HepG2 (cell line): ENCODE data around the gene CDC14B. TPM values are rescaled to one million over a fixed set of nuclear protein-coding genes. Genes with fewer than 3 reads are reported as not detected.

Experiments
- ADNP ChIP-seq: sonication (generic); formaldehyde crosslinking; IDR thresholded peaks from 2 replicates; pipeline ENCODE4 v1.4.0; 2020; ENCODE audit warnings: missing genetic modification reagents
- CBX1 ChIP-seq: IDR thresholded peaks from one replicate; pipeline ENCODE4 v1.6.1; 2016; ENCODE audit warnings: antibody characterized with exemption, low read depth
- DNMT3B ChIP-seq: conservative IDR thresholded peaks from 2 replicates; pipeline ENCODE4 v1.6.1; 2016; ENCODE audit warnings: missing biosample characterization, control low read depth
- FOSL1 ChIP-seq: sonication (generic); formaldehyde crosslinking; IDR thresholded peaks from 2 replicates; pipeline ENCODE4 v1.9.0; 2021; ENCODE audit warnings: missing genetic modification reagents, borderline replicate concordance
- FOSL2 ChIP-seq: sonication (generic); formaldehyde crosslinking; IDR thresholded peaks from 2 replicates; pipeline ENCODE4 v1.4.0; 2020; ENCODE audit warnings: missing genetic modification reagents
- GABPB1 ChIP-seq: IDR thresholded peaks from 2 replicates; pipeline ENCODE4 v1.6.1; 2016; ENCODE audit warnings: mild to moderate bottlenecking, missing genetic modification reagents, moderate library complexity, missing compliant biosample characterization
- HDAC1 ChIP-seq: sonication (generic); formaldehyde crosslinking; IDR thresholded peaks from 2 replicates; pipeline ENCODE4 v1.5.1; 2020; ENCODE audit warnings: mild to moderate bottlenecking, missing genetic modification reagents
- HNRNPK ChIP-seq: fragments of 200-400 bp; formaldehyde crosslinking; IDR thresholded peaks from 2 replicates; pipeline ENCODE4 v1.6.1; 2018; ENCODE audit warnings: low read length, low read depth, moderate library complexity, mild to moderate bottlenecking; ENCODE audit not compliant: poor library complexity, severe bottlenecking
- KMT2B ChIP-seq: IDR thresholded peaks from 2 replicates; pipeline ENCODE4 v1.6.1; 2016; ENCODE audit warnings: missing genetic modification reagents, missing compliant biosample characterization
- MAFF ChIP-seq: IDR thresholded peaks from 2 replicates; pipeline ENCODE4 v1.6.1; 2011; ENCODE audit warnings: low read depth, low read length, improper control_type of control experiment
- MEF2D ChIP-seq: sonication (generic); formaldehyde crosslinking; IDR thresholded peaks from 2 replicates; pipeline ENCODE4 v1.5.1; 2020; ENCODE audit warnings: mild to moderate bottlenecking, missing genetic modification reagents
- NFRKB ChIP-seq: fragments of 450-650 bp; IDR thresholded peaks from 2 replicates; pipeline ENCODE4 v1.6.1; 2017
- PITX1 ChIP-seq: sonication (generic); formaldehyde crosslinking; IDR thresholded peaks from 2 replicates; pipeline ENCODE4 v1.5.1; 2020; ENCODE audit warnings: mild to moderate bottlenecking, missing genetic modification reagents
- PRMT3 ChIP-seq: sonication (generic); formaldehyde crosslinking; IDR thresholded peaks from 2 replicates; pipeline ENCODE4 v1.8.1; 2022; ENCODE audit warnings: low read depth, mild to moderate bottlenecking, moderate library complexity, missing genetic modification reagents, borderline replicate concordance
- XBP1 ChIP-seq: sonication (generic); formaldehyde crosslinking; IDR thresholded peaks from 2 replicates; pipeline ENCODE4 v1.5.0; 2020; ENCODE audit warnings: missing genetic modification reagents
- ZBED4 ChIP-seq: sonication (generic); formaldehyde crosslinking; IDR thresholded peaks from 2 replicates; pipeline ENCODE4 v1.4.0; 2020; ENCODE audit warnings: missing genetic modification reagents, borderline replicate concordance
- ZNF207 ChIP-seq: fragments of 450-650 bp; IDR thresholded peaks from 2 replicates; pipeline ENCODE4 v1.6.1; 2016; ENCODE audit warnings: antibody characterized with exemption, borderline replicate concordance
- ZNF253 ChIP-seq: sonication (generic); formaldehyde crosslinking; IDR thresholded peaks from 2 replicates; pipeline ENCODE4 v1.8.0; 2022; ENCODE audit warnings: mild to moderate bottlenecking, missing genetic modification reagents, borderline replicate concordance
- ZNF382 ChIP-seq: sonication (generic); formaldehyde crosslinking; IDR thresholded peaks from 2 replicates; pipeline ENCODE4 v1.5.0; 2020; ENCODE audit warnings: missing genetic modification reagents, mild to moderate bottlenecking, borderline replicate concordance
- polyA plus RNA-seq, 8 experiments: library from polyadenylated mRNA; depleted of rRNA in 3 of 8; stranded (reverse) in 7 of 8; unstranded in 1 of 8; fragments of >200 nt; fragmentation: Illumina TruSeq in 4 of 8; extraction: Trizol in 4 of 8; gene quantifications; 2 replicates each; pipeline versions ENCODE4 v1.2.1 to v1.2.3, GENCODE V29; 2011 to 2016; ENCODE audit warnings: low read depth in 4 of 8, missing spikeins in 1 of 8, mixed read lengths in 1 of 8; ENCODE audit not compliant: insufficient read depth in 1 of 8
- total RNA-seq, 5 experiments: library from RNA; depleted of rRNA; stranded (reverse); fragments of >200 nt; fragmentation: Illumina TruSeq; extraction: Trizol; gene quantifications; 2 replicates each; pipeline ENCODE4 v1.2.3, GENCODE V29; 2016; ENCODE audit warnings: low read depth in 1 of 5
- TF ChIP-seq, protein P1 (sequence below): sonication (generic); formaldehyde crosslinking; IDR thresholded peaks from 2 replicates; pipeline ENCODE4 v1.4.0; 2020; ENCODE audit warnings: missing genetic modification reagents, mild to moderate bottlenecking, borderline replicate concordance
- TF ChIP-seq, protein P2 (sequence below): IDR thresholded peaks from 2 replicates; pipeline ENCODE4 v1.6.1; 2016; ENCODE audit warnings: control low read depth
- TF ChIP-seq, protein P3 (sequence below): sonication (generic); formaldehyde crosslinking; IDR thresholded peaks from 2 replicates; pipeline ENCODE4 v1.5.1; 2020; ENCODE audit warnings: mild to moderate bottlenecking, missing genetic modification reagents, moderate library complexity

The CDC14B gene
- total and polyA plus RNA-seq, 2 of the 13 experiments (the other 11 are each of a cell fraction or from before 2014, with no cell fraction given): 25.8 to 33.3 TPM

GRCh38 chr9:96491079-96491879, 128.4 kb downstream of the CDC14B start (continued):
- TF ChIP-seq HNRNPK (no peak), HDAC1 (peak; percentile 58), NFRKB (no peak), ZNF253 (CRISPR knock-in tag) (no peak), KMT2B (CRISPR knock-in tag) (no peak; the same call in 1 of the 2 replicates), PRMT3 (no peak), FOSL2 (CRISPR knock-in tag) (peak; percentile 98), FOSL1 (CRISPR knock-in tag) (peak; percentile 89), GABPB1 (CRISPR knock-in tag) (no peak; the same call in none of the 2 replicates), XBP1 (CRISPR knock-in tag) (no peak), MEF2D (CRISPR knock-in tag) (peak; percentile 72; the same call in 1 of the 2 replicates), ZBED4 (CRISPR knock-in tag) (peak; percentile 76), ZNF207 (no peak), PITX1 (CRISPR knock-in tag) (peak; percentile 78), ADNP (CRISPR knock-in tag) (no peak), MAFF (peak; percentile 41), DNMT3B (CRISPR knock-in tag) (no peak), CBX1 (no peak), ZNF382 (no peak)
- TF ChIP-seq, protein P1, sequence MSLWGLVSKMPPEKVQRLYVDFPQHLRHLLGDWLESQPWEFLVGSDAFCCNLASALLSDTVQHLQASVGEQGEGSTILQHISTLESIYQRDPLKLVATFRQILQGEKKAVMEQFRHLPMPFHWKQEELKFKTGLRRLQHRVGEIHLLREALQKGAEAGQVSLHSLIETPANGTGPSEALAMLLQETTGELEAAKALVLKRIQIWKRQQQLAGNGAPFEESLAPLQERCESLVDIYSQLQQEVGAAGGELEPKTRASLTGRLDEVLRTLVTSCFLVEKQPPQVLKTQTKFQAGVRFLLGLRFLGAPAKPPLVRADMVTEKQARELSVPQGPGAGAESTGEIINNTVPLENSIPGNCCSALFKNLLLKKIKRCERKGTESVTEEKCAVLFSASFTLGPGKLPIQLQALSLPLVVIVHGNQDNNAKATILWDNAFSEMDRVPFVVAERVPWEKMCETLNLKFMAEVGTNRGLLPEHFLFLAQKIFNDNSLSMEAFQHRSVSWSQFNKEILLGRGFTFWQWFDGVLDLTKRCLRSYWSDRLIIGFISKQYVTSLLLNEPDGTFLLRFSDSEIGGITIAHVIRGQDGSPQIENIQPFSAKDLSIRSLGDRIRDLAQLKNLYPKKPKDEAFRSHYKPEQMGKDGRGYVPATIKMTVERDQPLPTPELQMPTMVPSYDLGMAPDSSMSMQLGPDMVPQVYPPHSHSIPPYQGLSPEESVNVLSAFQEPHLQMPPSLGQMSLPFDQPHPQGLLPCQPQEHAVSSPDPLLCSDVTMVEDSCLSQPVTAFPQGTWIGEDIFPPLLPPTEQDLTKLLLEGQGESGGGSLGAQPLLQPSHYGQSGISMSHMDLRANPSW: no peak
- TF ChIP-seq, protein P2, sequence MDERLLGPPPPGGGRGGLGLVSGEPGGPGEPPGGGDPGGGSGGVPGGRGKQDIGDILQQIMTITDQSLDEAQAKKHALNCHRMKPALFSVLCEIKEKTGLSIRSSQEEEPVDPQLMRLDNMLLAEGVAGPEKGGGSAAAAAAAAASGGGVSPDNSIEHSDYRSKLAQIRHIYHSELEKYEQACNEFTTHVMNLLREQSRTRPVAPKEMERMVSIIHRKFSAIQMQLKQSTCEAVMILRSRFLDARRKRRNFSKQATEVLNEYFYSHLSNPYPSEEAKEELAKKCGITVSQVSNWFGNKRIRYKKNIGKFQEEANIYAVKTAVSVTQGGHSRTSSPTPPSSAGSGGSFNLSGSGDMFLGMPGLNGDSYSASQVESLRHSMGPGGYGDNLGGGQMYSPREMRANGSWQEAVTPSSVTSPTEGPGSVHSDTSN (CRISPR knock-in tag): no peak
- TF ChIP-seq, protein P3, sequence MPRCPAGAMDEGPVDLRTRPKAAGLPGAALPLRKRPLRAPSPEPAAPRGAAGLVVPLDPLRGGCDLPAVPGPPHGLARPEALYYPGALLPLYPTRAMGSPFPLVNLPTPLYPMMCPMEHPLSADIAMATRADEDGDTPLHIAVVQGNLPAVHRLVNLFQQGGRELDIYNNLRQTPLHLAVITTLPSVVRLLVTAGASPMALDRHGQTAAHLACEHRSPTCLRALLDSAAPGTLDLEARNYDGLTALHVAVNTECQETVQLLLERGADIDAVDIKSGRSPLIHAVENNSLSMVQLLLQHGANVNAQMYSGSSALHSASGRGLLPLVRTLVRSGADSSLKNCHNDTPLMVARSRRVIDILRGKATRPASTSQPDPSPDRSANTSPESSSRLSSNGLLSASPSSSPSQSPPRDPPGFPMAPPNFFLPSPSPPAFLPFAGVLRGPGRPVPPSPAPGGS (CRISPR knock-in tag): no peak
